Ovary (tissue), 9 donors: ENCODE data around the gene NUTM2F. TPM values are rescaled to one million over a fixed set of nuclear protein-coding genes. Genes with fewer than 3 reads are reported as not detected.

ENCODE experiments used
- DNase-seq, 5 donors: peaks; one replicate each; pipeline ENCODE4 v3.0.0-alpha.2; 2019 to 2020
- H3K27ac ChIP-seq, 2 donors: fragments of 200-600 bp; one replicate each; pipeline versions ENCODE4 v1.5.1 to v1.8.0; 2019 to 2022
- H3K27me3 ChIP-seq: fragments of 200-600 bp; one replicate; pipeline ENCODE4 v1.8.0; 2022
- H3K36me3 ChIP-seq: fragments of 200-600 bp; sonication (generic); one replicate; pipeline ENCODE4 v1.5.1; 2019
- H3K4me1 ChIP-seq: one replicate; pipeline ENCODE4 v1.8.1; 2013; ENCODE audit warnings: mild to moderate bottlenecking, moderate library complexity; ENCODE audit not compliant: insufficient read depth
- H3K4me3 ChIP-seq: fragments of 200-600 bp; sonication (generic); one replicate; pipeline ENCODE4 v1.5.1; 2017
- H3K9me3 ChIP-seq, 2 donors: fragments of 200-600 bp in 1 of 2; sonication (generic) in 1 of 2; one replicate each; pipeline versions ENCODE4 v1.5.1 to v1.8.1; 2013 to 2019; ENCODE audit warnings: mild to moderate bottlenecking in 1 of 2, moderate library complexity in 1 of 2
- EP300 ChIP-seq: sonication (generic); formaldehyde crosslinking; IDR thresholded peaks from one replicate; pipeline ENCODE4 v1.6.1; 2017; ENCODE audit warnings: antibody characterized with exemption
- POLR2A ChIP-seq: fragments of 450-650 bp; IDR thresholded peaks from one replicate; pipeline ENCODE4 v1.6.1; 2017; ENCODE audit warnings: antibody characterized with exemption, mild to moderate bottlenecking, moderate library complexity
- WGBS, 3 donors: extraction: QIAGEN DNeasy Blood & Tissue Kit in 1 of 3; methylation state at CpG; one replicate each; pipeline versions ENCODE4 v1.1.5 to v1.1.7; 2013 to 2017; 5-methylcytosine and 5-hydroxymethylcytosine counted together
- intact Hi-C, 4 donors: fragments of 100-400 bp; cut with DNase I; formaldehyde crosslinking; loops; one replicate each; pipeline versions ENCODE4 v1.11.0 to v1.15.1; 2022 to 2023
- polyA plus RNA-seq, 2 donors: library from polyadenylated mRNA; stranded (reverse); fragments of 200-250 nt in 1 of 2; fragments of 350-450 nt in 1 of 2; fragmentation: Illumina TruSeq in 1 of 2; extraction: RNeasy Lipid Tissue Mini Kit (QIAGEN cat#74804) in 1 of 2; gene quantifications; one replicate each; pipeline ENCODE4 v1.2.3, GENCODE V29; 2013 to 2014
- total RNA-seq, 7 donors: library from RNA; depleted of rRNA in 2 of 7; stranded (reverse); fragments of >200 nt in 2 of 7; fragmentation: NEBNext Ultra II Directional in 3 of 7; extraction: Animal tissue kit (Norgen Biotek cat#: 25700) in 3 of 7; gene quantifications; one replicate each; pipeline versions ENCODE4 v1.1.0 to v1.2.4, GENCODE V29; 2016 to 2023
- TF ChIP-seq, protein P1 (sequence below), 3 donors: fragments of 450-650 bp in 2 of 3; fragments of 200-600 bp in 1 of 3; IDR thresholded peaks; one replicate each; pipeline versions ENCODE4 v1.5.1 to v1.8.0; 2016 to 2022; ENCODE audit warnings: antibody characterized with exemption in 3 of 3, mild to moderate bottlenecking in 1 of 3
- donor health status: DM: no; HTN: no; CAD: no; lungs with moderate emphysema.
- donor health status: DM: no; HTN: no; CAD: no.
- donor health status: Bipolar disorder and iron deficiency.
- donor health status: DM: yes; HTN: yes; CAD: no.
- donor health status: DM: no; HTN: no; CAD: no.
- donor health status: DM: yes; HTN: yes; CAD: no.

Gene NUTM2F
- total and polyA plus RNA-seq, 9 donors: not detected

DNA sequence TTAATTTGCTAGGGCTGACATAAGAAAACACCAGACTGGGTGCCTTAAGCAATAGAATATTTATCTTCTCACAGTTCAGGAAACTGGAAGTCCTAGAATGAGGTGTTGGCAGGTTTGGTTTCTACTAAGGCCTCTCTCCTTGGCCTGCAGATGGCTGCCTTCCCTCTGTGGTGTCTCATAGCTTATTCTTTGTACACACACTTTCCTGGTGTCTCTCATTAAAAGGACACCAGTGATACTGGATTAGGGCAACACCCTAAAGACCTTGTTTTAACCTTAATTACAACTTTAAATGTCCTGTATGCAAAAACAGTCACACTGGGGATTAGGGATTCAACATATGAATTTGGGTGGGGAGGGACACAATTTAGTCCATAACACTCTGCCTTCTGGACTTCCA lies 25.1 kb downstream of the NUTM2F start:
- Histone ChIP-seq H3K36me3 (no peaks in the 10 kb centered on the region), H3K4me1 (no peaks in the 10 kb centered on the region)
- TF ChIP-seq EP300 (no peak), POLR2A (no peak)
- TF ChIP-seq, protein P1, sequence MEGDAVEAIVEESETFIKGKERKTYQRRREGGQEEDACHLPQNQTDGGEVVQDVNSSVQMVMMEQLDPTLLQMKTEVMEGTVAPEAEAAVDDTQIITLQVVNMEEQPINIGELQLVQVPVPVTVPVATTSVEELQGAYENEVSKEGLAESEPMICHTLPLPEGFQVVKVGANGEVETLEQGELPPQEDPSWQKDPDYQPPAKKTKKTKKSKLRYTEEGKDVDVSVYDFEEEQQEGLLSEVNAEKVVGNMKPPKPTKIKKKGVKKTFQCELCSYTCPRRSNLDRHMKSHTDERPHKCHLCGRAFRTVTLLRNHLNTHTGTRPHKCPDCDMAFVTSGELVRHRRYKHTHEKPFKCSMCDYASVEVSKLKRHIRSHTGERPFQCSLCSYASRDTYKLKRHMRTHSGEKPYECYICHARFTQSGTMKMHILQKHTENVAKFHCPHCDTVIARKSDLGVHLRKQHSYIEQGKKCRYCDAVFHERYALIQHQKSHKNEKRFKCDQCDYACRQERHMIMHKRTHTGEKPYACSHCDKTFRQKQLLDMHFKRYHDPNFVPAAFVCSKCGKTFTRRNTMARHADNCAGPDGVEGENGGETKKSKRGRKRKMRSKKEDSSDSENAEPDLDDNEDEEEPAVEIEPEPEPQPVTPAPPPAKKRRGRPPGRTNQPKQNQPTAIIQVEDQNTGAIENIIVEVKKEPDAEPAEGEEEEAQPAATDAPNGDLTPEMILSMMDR (IDR thresholded peaks at IDR 0.05): no peak

DNA sequence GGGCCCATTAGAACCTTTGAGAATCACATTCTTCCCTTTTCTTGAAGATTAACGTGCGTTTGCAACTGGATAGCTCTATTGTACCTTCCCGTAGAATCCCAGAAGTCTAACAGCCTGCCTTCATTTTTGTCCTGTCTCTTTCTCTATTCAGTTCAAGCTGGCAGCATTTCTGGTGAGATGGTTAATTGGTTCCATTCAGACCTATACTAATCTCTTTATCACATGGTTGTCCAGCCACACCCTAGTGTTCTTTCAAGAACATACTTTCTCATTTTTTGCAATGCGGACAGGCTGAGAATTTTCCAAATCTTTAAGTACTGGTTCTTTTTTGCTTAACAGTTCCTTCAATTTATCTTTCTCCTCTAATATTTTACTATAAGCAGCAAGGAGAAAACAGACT lies 26.0 kb downstream of the NUTM2F start:
- DNase-seq: no peak
- Histone ChIP-seq H3K36me3 (no peaks in the 10 kb centered on the region), H3K4me1 (no peaks in the 10 kb centered on the region), H3K27ac (no peak overlapping the region), H3K27me3 (no peaks in the 10 kb centered on the region), H3K9me3 (no peaks in the 10 kb centered on the region), H3K4me3 (no peak overlapping the region)
- intact Hi-C loops: no loop called here
- no peak for TF ChIP-seq POLR2A
- TF ChIP-seq, protein P1 (IDR thresholded peaks at IDR 0.05): no peak
- no peak for TF ChIP-seq EP300
- whole genome bisulfite sequencing, 3 donors: 94 to 95% (median 94%) methylated on average over 4 of the region's 4 CpGs

More for the DNA sequence above, 25.1 kb downstream of the NUTM2F start:
- H3K27ac ChIP-seq: no peak overlapping the region
- intact Hi-C loops: no loop called here
- DNase-seq: no peak
- no peaks in the 10 kb centered on the region for H3K9me3 ChIP-seq
- H3K27me3 ChIP-seq: no peaks in the 10 kb centered on the region
- no peak overlapping the region for H3K4me3 ChIP-seq

DNA sequence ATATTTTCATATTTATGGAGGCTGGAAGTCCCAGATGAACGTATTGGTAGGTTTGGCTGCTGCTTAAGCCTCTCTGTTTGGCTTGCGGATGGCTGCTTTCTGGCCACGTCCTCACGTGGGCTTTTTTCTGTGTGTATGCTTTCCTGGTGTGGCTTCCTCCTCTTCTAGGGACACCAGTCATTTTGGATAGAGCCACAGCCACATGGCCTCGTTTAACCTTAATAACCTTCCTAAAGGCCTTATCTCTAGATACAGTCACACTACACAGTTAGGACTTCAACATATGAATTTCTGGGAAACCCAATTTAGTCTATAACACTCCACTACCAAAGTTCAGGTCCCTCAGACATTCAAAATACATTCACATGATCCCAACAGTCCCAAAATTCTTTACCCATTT lies 26.9 kb downstream of the NUTM2F start:
- H3K4me1 ChIP-seq: no peaks in the 10 kb centered on the region
- DNase-seq: no peak
- TF ChIP-seq EP300 (no peak), POLR2A (no peak)
- TF ChIP-seq, protein P1 (IDR thresholded peaks at IDR 0.05): no peak
- intact Hi-C loops: no loop called here
- no peak overlapping the region for H3K4me3 ChIP-seq
- no peaks in the 10 kb centered on the region for H3K27me3 ChIP-seq
- H3K27ac ChIP-seq: no peak overlapping the region
- H3K9me3 ChIP-seq: no peaks in the 10 kb centered on the region
- WGBS, 3 donors: 91 to 92% (median 91%) methylated on average over 5 of the region's 5 CpGs
- H3K36me3 ChIP-seq: no peaks in the 10 kb centered on the region

DNA sequence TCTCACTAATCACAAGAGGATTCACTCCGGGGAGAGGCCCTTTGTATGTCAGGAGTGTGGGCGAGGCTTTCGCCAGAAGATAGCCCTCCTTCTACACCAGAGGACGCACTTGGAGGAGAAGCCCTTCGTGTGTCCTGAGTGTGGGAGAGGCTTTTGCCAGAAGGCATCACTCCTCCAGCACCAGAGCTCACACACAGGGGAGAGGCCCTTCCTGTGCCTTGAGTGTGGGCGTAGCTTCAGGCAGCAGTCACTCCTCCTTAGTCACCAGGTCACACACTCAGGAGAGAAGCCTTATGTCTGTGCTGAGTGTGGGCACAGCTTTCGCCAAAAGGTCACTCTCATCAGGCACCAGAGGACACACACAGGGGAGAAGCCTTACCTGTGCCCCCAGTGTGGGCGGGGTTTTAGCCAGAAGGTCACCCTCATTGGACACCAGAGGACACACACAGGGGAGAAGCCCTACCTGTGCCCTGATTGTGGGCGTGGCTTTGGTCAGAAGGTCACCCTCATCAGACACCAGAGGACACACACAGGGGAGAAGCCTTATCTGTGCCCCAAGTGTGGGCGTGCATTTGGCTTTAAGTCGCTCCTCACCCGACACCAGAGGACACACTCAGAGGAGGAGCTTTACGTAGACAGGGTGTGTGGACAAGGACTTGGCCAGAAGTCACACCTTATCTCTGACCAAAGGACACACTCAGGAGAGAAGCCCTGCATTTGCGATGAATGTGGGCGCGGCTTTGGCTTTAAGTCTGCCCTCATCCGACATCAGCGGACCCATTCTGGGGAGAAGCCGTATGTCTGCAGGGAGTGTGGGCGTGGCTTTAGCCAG lies 27.8 kb downstream of the NUTM2F start:
- Histone ChIP-seq H3K4me1 (no peaks in the 10 kb centered on the region), H3K9me3 (no peaks in the 10 kb centered on the region), H3K27me3 (no peaks in the 10 kb centered on the region), H3K36me3 (no peaks in the 10 kb centered on the region), H3K27ac (no peak overlapping the region), H3K4me3 (no peak overlapping the region)
- 93 to 95% (median 95%) methylated on average over 20 of the region's 20 CpGs for WGBS, 3 donors
- no peak for DNase-seq
- TF ChIP-seq, protein P1 (IDR thresholded peaks at IDR 0.05): no peak
- TF ChIP-seq EP300 (no peak), POLR2A (no peak)
- intact Hi-C loops: no loop called here
